Activated CD4-positive, alpha-beta T cell treated with anti-CD3 and anti-CD28 coated beads, Interleukin-2, Interleukin-4, amounts not matched to agents 100 ng/mL and 50 ng/mL, durations not matched to agents 16 hours and 8 hours (primary cell): ENCODE measurements around the gene PRKAR2B.

Experiments
- DNase-seq: peaks from one replicate; pipeline ENCODE4 v3.0.0-alpha.2; 2020; ENCODE audit warnings: low spot score

PRKAR2B gene

GRCh38 chr7:107185716-107186115, 141.2 kb downstream of the PRKAR2B start:
- DNase-seq = no peak

GRCh38 chr7:107186240-107186639, 141.7 kb downstream of the PRKAR2B start:
- DNase-seq = no peak

- no peak for DNase-seq
These were observed 143.3 kb downstream of the PRKAR2B start for GRCh38 chr7:107187774-107188173.

- no peak for DNase-seq
These were observed 145.6 kb downstream of the PRKAR2B start for GRCh38 chr7:107190090-107190489.

- no peak for DNase-seq
These were observed 149.5 kb downstream of the PRKAR2B start for GRCh38 chr7:107194052-107194451.

- no peak for DNase-seq
These were observed 152.5 kb downstream of the PRKAR2B start for GRCh38 chr7:107196834-107197610.

GRCh38 chr7:107201795-107202450, 157.4 kb downstream of the PRKAR2B start:
- DNase-seq = peak; percentile 5

- DNase-seq = no peak
These were observed 159.1 kb downstream of the PRKAR2B start for GRCh38 chr7:107203607-107204006.

- no peak for DNase-seq
These were observed 161.6 kb downstream of the PRKAR2B start for GRCh38 chr7:107206136-107206535.

- no peak for DNase-seq
These were observed 162.2 kb downstream of the PRKAR2B start for GRCh38 chr7:107206706-107207105.

- DNase-seq = no peak
These were observed 163.0 kb downstream of the PRKAR2B start for GRCh38 chr7:107207459-107207858.

- no peak for DNase-seq
These were observed 163.6 kb downstream of the PRKAR2B start for GRCh38 chr7:107208024-107208521.

- no peak for DNase-seq
These were observed 164.1 kb downstream of the PRKAR2B start for GRCh38 chr7:107208563-107208962.

- no peak for DNase-seq
These were observed 165.1 kb downstream of the PRKAR2B start for GRCh38 chr7:107209565-107209964.

GRCh38 chr7:107210400-107210799, 165.9 kb downstream of the PRKAR2B start:
- DNase-seq = no peak
